ENCODE results near the gene EIF4E1B.
"Not testable (repeated sequence)": the region's sequence is repeated elsewhere in the genome, so short reads cannot be mapped to it uniquely, and the experiment has no call there.

EIF4E1B gene

DNA sequence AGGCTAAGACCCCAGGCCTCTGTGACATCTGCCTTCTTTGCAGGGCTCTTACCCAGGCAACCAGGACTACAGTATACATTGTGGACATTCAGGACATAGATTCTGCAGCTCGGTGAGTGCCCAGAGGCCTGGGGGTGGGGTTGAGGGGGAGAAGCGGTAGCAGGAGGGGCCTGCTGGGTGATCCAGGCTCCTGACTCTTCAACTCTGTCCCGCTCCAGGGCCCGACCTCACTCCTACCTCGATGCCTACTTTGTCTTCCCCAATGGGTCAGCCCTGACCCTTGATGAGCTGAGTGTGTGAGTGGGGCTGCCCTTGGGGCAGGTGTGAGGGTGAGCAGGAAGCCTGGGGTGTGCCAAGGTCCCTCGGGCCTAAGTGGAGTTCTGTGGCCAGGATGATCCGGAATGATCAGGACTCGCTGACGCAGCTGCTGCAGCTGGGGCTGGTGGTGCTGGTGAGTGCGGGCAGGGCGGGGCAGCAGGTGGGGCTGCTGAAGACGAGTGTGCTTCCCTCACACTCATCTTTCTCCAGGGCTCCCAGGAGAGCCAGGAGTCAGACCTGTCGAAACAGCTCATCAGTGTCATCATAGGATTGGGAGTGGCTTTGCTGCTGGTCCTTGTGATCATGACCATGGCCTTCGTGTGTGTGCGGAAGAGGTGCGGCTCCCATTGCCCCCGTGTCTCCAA, 40.3 kb upstream of the EIF4E1B start:
- no peak overlapping the region for H3K27ac ChIP-seq
- TF ChIP-seq, protein P1, sequence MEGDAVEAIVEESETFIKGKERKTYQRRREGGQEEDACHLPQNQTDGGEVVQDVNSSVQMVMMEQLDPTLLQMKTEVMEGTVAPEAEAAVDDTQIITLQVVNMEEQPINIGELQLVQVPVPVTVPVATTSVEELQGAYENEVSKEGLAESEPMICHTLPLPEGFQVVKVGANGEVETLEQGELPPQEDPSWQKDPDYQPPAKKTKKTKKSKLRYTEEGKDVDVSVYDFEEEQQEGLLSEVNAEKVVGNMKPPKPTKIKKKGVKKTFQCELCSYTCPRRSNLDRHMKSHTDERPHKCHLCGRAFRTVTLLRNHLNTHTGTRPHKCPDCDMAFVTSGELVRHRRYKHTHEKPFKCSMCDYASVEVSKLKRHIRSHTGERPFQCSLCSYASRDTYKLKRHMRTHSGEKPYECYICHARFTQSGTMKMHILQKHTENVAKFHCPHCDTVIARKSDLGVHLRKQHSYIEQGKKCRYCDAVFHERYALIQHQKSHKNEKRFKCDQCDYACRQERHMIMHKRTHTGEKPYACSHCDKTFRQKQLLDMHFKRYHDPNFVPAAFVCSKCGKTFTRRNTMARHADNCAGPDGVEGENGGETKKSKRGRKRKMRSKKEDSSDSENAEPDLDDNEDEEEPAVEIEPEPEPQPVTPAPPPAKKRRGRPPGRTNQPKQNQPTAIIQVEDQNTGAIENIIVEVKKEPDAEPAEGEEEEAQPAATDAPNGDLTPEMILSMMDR (conservative IDR thresholded peaks at IDR 0.05): no peak

- H3K27ac ChIP-seq: not testable (repeated sequence)
Observed at GRCh38 chr5:176591667-176592066, 38.8 kb upstream of the EIF4E1B start.

- TF ChIP-seq, protein P1 (conservative IDR thresholded peaks at IDR 0.05): no peak
- H3K27ac ChIP-seq: no peak overlapping the region
Observed at GRCh38 chr5:176592573-176592972, 37.9 kb upstream of the EIF4E1B start.

DNA sequence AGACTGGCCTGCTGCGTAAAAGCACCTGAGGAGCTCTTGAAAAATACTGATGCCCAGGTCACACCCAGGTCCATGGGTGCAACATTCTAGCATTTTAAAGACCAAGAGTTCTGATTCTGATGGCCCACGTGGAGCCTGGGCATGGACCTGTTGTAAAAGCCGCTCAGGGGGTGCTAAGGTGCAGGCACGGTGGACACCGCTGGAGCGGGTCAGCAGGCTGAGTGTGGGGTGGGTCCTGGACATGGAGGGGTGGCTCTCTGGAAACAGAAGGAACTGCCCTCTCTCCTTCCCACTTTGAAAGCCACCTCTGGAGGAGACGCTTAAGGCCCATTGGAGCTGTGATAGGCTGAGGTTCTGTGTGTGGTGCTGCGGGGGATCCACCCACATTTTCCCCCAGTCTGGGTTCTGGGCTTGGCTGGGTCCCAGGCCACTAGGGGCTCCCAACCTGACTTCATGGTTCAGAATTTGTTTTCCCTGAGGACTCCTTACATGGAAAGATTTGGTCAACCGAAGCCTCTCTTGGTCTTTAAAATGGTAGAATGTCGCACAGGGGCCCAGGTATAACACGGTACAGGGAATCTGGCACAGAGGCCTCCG, 37.1 kb upstream of the EIF4E1B start:
- no peak overlapping the region for H3K27ac ChIP-seq
- TF ChIP-seq, protein P1 (conservative IDR thresholded peaks at IDR 0.05): no peak

DNA sequence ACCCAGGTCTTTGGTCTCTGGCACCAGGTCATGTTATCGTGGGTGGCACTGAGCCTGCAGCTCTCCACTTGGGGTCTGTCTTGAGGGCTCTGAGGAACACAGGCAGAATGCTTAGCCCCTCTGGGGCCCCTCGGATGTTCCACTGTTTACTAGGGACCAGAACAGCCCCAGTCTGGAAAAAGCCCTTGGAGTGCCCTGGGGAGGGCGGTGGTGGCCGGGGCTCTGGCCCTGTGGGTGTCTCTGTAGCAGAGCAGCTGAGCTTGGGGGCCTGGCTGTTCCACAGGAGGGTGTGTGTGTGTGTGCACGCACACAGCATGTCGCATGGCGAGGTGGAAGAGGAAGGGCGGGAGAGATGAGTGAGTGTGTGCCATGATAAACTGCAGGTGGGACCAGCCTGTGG, 35.9 kb upstream of the EIF4E1B start:
- H3K27ac ChIP-seq: no peak overlapping the region
- TF ChIP-seq, protein P1 (conservative IDR thresholded peaks at IDR 0.05): no peak

GRCh38 chr5:176595386-176595943, 35.0 kb upstream of the EIF4E1B start:
- H3K27ac ChIP-seq: no peak overlapping the region
- TF ChIP-seq, protein P1 (conservative IDR thresholded peaks at IDR 0.05): no peak

GRCh38 chr5:176596069-176596644, 34.3 kb upstream of the EIF4E1B start:
- TF ChIP-seq, protein P1 (conservative IDR thresholded peaks at IDR 0.05): no peak
- H3K27ac ChIP-seq: no peak overlapping the region
